ENCODE measurements around the gene PSMC3IP. TPM values are rescaled to one million over a fixed set of nuclear protein-coding genes. Genes with fewer than 3 reads are reported as not detected.
A peak's percentile ranks its signal among the peaks of the same experiment; 100 is the strongest.
"Not testable (repeated sequence)": the region's sequence is repeated elsewhere in the genome, so short reads cannot be mapped to it uniquely, and the experiment has no call there.

Gene PSMC3IP
- total RNA-seq, 1 donor from 2014 or later: 10.8 TPM

GRCh38 chr17:42617956-42618431 is 40.5 kb upstream of the PSMC3IP start:
- Mint-ChIP-seq H3K36me3 (ENCODE audit: low read depth) (peaks cover 26% of the 10 kb centered on the region), H3K27ac (peak overlapping the region; percentile 56), H3K27me3 (no peaks in the 10 kb centered on the region), H3K4me1 (peaks cover 18% of the 10 kb centered on the region), H3K4me3 (no peak overlapping the region), H3K9me3 (no peaks in the 10 kb centered on the region)
- no peak for ATAC-seq (ENCODE audit: low read depth)
- TF ChIP-seq CTCF (IDR thresholded peaks at IDR 0.05): no peak
- POLR2A ChIA-PET: interaction anchor here (1.1 to 1.9 kb wide), 3 partner anchors 9 to 65 kb away, joined by 3 to 17 read pairs (median 5); partner anchors contain the start of genes RETREG3 and TUBG1
- intact Hi-C loops (cut with micrococcal nuclease): loop anchor here (5.0 kb wide), 1 partner anchor 34 kb away; no protein-coding TSS in a partner anchor
- DNase-seq: no peak
- CTCF ChIA-PET: interaction anchor here (1.2 to 1.8 kb wide), 3 partner anchors 9 to 62 kb away, joined by 4 to 9 read pairs (median 8); partner anchors contain the start of genes PSMC3IP, RETREG3 and TUBG1

- Mint-ChIP-seq H3K4me1 (peaks cover 18% of the 10 kb centered on the region), H3K27ac (no peak overlapping the region), H3K9me3 (no peaks in the 10 kb centered on the region), H3K36me3 (ENCODE audit: low read depth) (peaks cover 43% of the 10 kb centered on the region), H3K27me3 (no peaks in the 10 kb centered on the region), H3K4me3 (no peak overlapping the region)
- CTCF ChIA-PET: no interaction called here
- DNase-seq (no peak), ATAC-seq (ENCODE audit: low read depth) (no peak)
- POLR2A ChIA-PET: interaction anchor here (0.6 to 0.7 kb wide), 2 partner anchors 9 to 300 kb away, joined by 3 read pairs; no protein-coding TSS in a partner anchor
- intact Hi-C loops (cut with micrococcal nuclease): no loop called here
- TF ChIP-seq CTCF (IDR thresholded peaks at IDR 0.05): no peak
Observed at GRCh38 chr17:42613699-42614295, 36.3 kb upstream of the PSMC3IP start.

- ChIA-PET POLR2A (interaction anchor here (0.6 kb wide), 1 partner anchor 549 kb away, joined by 3 read pairs; no protein-coding TSS in a partner anchor), CTCF (no interaction called here)
- H3K27ac Mint-ChIP-seq: no peak overlapping the region
- H3K36me3 Mint-ChIP-seq (ENCODE audit: low read depth): peaks cover 47% of the 10 kb centered on the region
- H3K4me3 Mint-ChIP-seq: no peak overlapping the region
- no peak for TF ChIP-seq CTCF (IDR thresholded peaks at IDR 0.05)
- H3K9me3 Mint-ChIP-seq: no peaks in the 10 kb centered on the region
- DNase-seq (no peak), ATAC-seq (ENCODE audit: low read depth) (no peak)
- intact Hi-C loops (cut with micrococcal nuclease): no loop called here
- H3K27me3 Mint-ChIP-seq: no peaks in the 10 kb centered on the region
- peaks cover 20% of the 10 kb centered on the region for H3K4me1 Mint-ChIP-seq
Observed at GRCh38 chr17:42612013-42612412, 34.5 kb upstream of the PSMC3IP start.

GRCh38 chr17:42609814-42610801 is 32.6 kb upstream of the PSMC3IP start:
- intact Hi-C loops (cut with micrococcal nuclease): loop anchor here (1.0 to 5.0 kb wide), 5 partner anchors 32 to 95 kb away; partner anchors contain the start of gene TUBG2
- not testable (repeated sequence) for H3K27me3 Mint-ChIP-seq; DNase-seq; H3K9me3 Mint-ChIP-seq; ATAC-seq (ENCODE audit: low read depth)
- peak overlapping the region; percentile 98 for H3K27ac Mint-ChIP-seq
- POLR2A ChIA-PET: interaction anchor here (0.6 to 3.3 kb wide), 25 partner anchors 8 to 758 kb away, joined by 3 to 43 read pairs (median 5); partner anchors contain the start of genes NAGLU, PLEKHH3, PSMC3IP and RPL27
- peaks cover 39% of the 10 kb centered on the region for H3K4me1 Mint-ChIP-seq
- CTCF ChIA-PET: interaction anchor here (1.0 to 2.7 kb wide), 5 partner anchors 9 to 214 kb away, joined by 3 to 32 read pairs (median 9); partner anchors contain the start of genes BECN1 and PSMC3IP
- peaks cover 41% of the 10 kb centered on the region for H3K36me3 Mint-ChIP-seq (ENCODE audit: low read depth)
- peak overlapping the region; percentile 100 for H3K4me3 Mint-ChIP-seq

GRCh38 chr17:42609182-42609813 is 31.8 kb upstream of the PSMC3IP start, which contains the start of the genes RETREG3 and TUBG1:
Gene RETREG3 (minus strand): TSS chr17:42609374. CDS start chr17:42609324, 50 bp downstream.
Gene TUBG1 (plus strand): TSS chr17:42609683. CDS start chr17:42609738, 55 bp downstream.
- intact Hi-C loops (cut with micrococcal nuclease): loop anchor here (1.0 to 5.0 kb wide), 5 partner anchors 31 to 96 kb away; partner anchors contain the start of gene TUBG2
- Mint-ChIP-seq H3K27ac (peak within 1 kb of the TSS; percentile 98), H3K9me3 (no peaks in the 10 kb centered on the region), H3K4me3 (peak within 1 kb of the TSS; percentile 100), H3K4me1 (peaks cover 47% of the 10 kb centered on the region), H3K36me3 (ENCODE audit: low read depth) (peaks cover 38% of the 10 kb centered on the region), H3K27me3 (no peaks in the 10 kb centered on the region)
- peak; percentile 90 for ATAC-seq (ENCODE audit: low read depth)
- peak; percentile 98 for DNase-seq
- POLR2A ChIA-PET: interaction anchor here (0.6 to 3.3 kb wide), 30 partner anchors 9 to 759 kb away, joined by 3 to 43 read pairs (median 4); partner anchors contain the start of genes BECN1, NAGLU, PLEKHH3 and PSMC3IP
- CTCF ChIA-PET: interaction anchor here (1.0 to 2.7 kb wide), 5 partner anchors 9 to 215 kb away, joined by 3 to 32 read pairs (median 9); partner anchors contain the start of genes BECN1 and PSMC3IP
- no peak for TF ChIP-seq CTCF (IDR thresholded peaks at IDR 0.05)
